ENCODE results near the gene LRCH3.
"Not testable (repeated sequence)": the region's sequence is repeated elsewhere in the genome, so short reads cannot be mapped to it uniquely, and the experiment has no call there.

DNA sequence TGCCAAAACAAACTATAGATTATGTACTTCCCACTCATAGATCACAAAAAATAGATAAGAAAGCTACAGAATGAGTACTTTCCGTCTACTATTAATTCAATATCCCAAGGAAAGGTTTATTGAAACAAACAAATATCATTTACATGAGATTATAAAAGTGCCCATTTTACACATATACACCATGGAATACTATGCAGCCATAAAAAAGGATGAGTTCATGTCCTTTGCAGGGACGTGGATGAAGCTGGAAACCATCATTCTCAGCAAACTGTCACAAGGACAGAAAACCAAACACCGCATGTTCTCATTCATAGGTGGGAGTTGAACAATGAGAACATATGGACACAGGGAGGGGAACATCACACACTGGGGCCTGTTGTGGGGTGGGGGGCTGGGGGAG, 136.5 kb downstream of the LRCH3 start:
- TF ChIP-seq EZH2 (IDR thresholded peaks at IDR 0.05; ENCODE audit: borderline replicate concordance); CTCF (IDR thresholded peaks at IDR 0.05; ENCODE audit: poor library complexity); EZH2phosphoT487 (IDR thresholded peaks at IDR 0.05; ENCODE audit: low read depth, severe bottlenecking, unreplicated experiment): not testable (repeated sequence)

All from hepatocyte (in vitro differentiated cells).